Erythroblast (primary cell): ENCODE data around the gene RHOT2.

Source experiments
- GATA1 ChIP-seq: IDR thresholded peaks from 2 replicates; pipeline ENCODE4 v1.6.1; 2011; ENCODE audit warnings: low read depth, mild to moderate bottlenecking, control low read depth, low read length, moderate library complexity
- POLR2A ChIP-seq: IDR thresholded peaks from 2 replicates; pipeline ENCODE4 v1.6.1; 2011; ENCODE audit warnings: mild to moderate bottlenecking, low read length

DNA sequence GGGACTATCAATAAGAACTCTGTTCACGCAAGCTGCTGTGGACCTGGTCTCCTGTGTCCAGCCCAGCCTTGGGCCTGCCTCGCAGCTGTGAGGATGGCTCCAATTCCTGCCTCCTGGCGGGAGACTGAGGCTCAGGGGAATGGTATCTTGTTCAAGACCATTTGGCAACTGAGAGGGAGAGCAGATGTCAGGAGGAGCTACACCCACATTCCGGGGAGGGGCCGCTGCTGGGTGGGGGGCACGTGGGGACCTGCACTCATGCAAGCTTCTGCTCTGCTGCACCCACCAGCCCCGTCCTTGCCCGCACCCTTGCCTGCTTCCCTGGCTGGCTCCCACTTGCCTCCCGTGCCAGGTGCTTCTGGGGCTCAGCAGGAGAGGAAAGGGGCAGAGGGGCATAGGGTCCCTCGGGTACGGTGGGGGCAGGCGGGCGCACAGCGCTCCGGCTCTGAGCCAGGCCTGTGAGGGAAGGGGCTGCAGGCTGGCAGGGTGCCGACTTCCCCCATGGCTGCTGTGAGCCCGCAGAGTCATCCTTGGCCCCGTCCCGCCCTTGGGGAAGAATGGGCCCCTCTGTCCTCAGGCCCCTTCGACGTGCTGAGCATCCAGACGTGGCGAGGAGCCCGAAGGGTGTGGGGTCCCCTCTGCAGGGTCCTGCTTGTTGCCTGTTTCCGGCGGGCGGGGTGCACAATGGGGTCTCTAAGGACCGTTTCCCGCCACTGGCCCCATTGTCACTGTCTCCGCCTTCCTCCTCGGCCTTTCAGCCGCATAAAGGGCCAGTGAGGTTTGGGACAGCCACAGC is 49.7 kb downstream of the RHOT2 start:
- TF ChIP-seq POLR2A (no peak), GATA1 (no peak)
